G401 (cell line): ENCODE results near the gene RPS6KB1. TPM values are rescaled to one million over a fixed set of nuclear protein-coding genes. Genes with fewer than 3 reads are reported as not detected.

Experiments
- total RNA-seq: library from RNA; depleted of rRNA; stranded (reverse); fragments of >200 nt; shearing (Covaris generic); gene quantifications from 2 replicates; pipeline ENCODE4 v1.2.3, GENCODE V29; 2014; rRNA removed

The RPS6KB1 gene
- total RNA-seq, 1 experiment from 2014 or later: 23.0 TPM

Other genes with a start within 250 kb of the RPS6KB1 start
- 34.9 and 46.3 TPM in 2 replicates for gene PTRH2, start 185.7 kb upstream of the RPS6KB1 start, total RNA-seq
- gene VMP1, start 185.5 kb upstream of the RPS6KB1 start, total RNA-seq: 195 and 306 TPM in 2 replicates
- gene TUBD1, start 178 bp upstream of the RPS6KB1 start, total RNA-seq: 16.7 and 24.0 TPM in 2 replicates
- 9.4 and 19.4 TPM in 2 replicates for gene RNFT1, start 71.6 kb downstream of the RPS6KB1 start, total RNA-seq
- gene HEATR6, start 185.8 kb downstream of the RPS6KB1 start, total RNA-seq: 22.8 and 27.8 TPM in 2 replicates